IMR-90 (cell line): Measurements from ENCODE around the gene PDE5A. TPM values are rescaled to one million over a fixed set of nuclear protein-coding genes. Genes with fewer than 3 reads are reported as not detected.

ENCODE experiments used
- ATAC-seq: fragments of 200-7000 bp; cut with Tn5 transposase; 2 replicates; pipeline ENCODE4 v1.9.1; 2020; ENCODE audit warnings: low read depth, mild to moderate bottlenecking, moderate library complexity
- BruUV-seq: library from RNA; stranded (reverse); fragments of 400-500 nt; replicated peaks from 2 replicates; lab custom pipeline; 2021; lab: Mats Ljungman, UMichigan
- CTCF ChIA-PET: fragments of 300-600 bp; formaldehyde crosslinking; extraction: SDS; loops from one replicate; lab custom pipeline; 2021; ENCODE audit warnings: antibody characterized with exemption; lab: Yijun Ruan, JAX
- POLR2A ChIA-PET: fragments of 300-600 bp; sonication (Branson Sonifier 250); formaldehyde crosslinking; loops from one replicate; lab custom pipeline; 2022; ENCODE audit warnings: antibody characterized with exemption; ENCODE audit not compliant: unreplicated experiment; lab: Charles Lee
- DNase-seq: peaks from one replicate; pipeline ENCODE4 v3.0.0; 2013
- H2AFZ ChIP-seq: replicated peaks from 2 replicates; pipeline ENCODE3; 2013; ENCODE audit warnings: low read length, mild to moderate bottlenecking; ENCODE audit not compliant: poor library complexity
- H2AK5ac ChIP-seq: 2 replicates; pipeline ENCODE4 v1.6.1; 2013; ENCODE audit warnings: low read depth, low read length, inconsistent platforms
- H2AK9ac ChIP-seq: replicated peaks from 2 replicates; pipeline ENCODE3; 2013; ENCODE audit warnings: mild to moderate bottlenecking, low read depth, low read length, moderate library complexity; ENCODE audit not compliant: poor library complexity
- H2BK120ac ChIP-seq: 2 replicates; pipeline ENCODE4 v1.6.1; 2013; ENCODE audit warnings: low read depth, low read length, inconsistent platforms
- H2BK15ac ChIP-seq: 3 replicates; pipeline ENCODE4 v1.6.1; 2013; ENCODE audit warnings: low read depth, low read length, inconsistent platforms
- H2BK20ac ChIP-seq: 2 replicates; pipeline ENCODE4 v1.6.1; 2013; ENCODE audit warnings: low read depth, mild to moderate bottlenecking, inconsistent platforms, low read length, moderate library complexity
- H2BK5ac ChIP-seq: 2 replicates; pipeline ENCODE4 v1.6.1; 2013; ENCODE audit warnings: mild to moderate bottlenecking, low read depth, low read length, inconsistent platforms; ENCODE audit not compliant: poor library complexity, severe bottlenecking
- H3K14ac ChIP-seq: replicated peaks from 2 replicates; pipeline ENCODE4 v1.6.1; 2013; ENCODE audit warnings: low read depth, low read length, inconsistent platforms
- H3K18ac ChIP-seq: 2 replicates; pipeline ENCODE4 v1.6.1; 2013; ENCODE audit warnings: low read depth, low read length, control low read depth
- H3K23ac ChIP-seq: 2 replicates; pipeline ENCODE4 v1.6.1; 2013; ENCODE audit warnings: low read depth, low read length, inconsistent platforms
- H3K27ac ChIP-seq: 2 replicates; pipeline ENCODE4 v1.5.1; 2013; ENCODE audit warnings: mild to moderate bottlenecking, control low read depth, low read length; ENCODE audit not compliant: insufficient read depth
- H3K27me3 ChIP-seq: 2 replicates; pipeline ENCODE4 v1.6.1; 2013; ENCODE audit warnings: low read length; ENCODE audit not compliant: control insufficient read depth, insufficient read depth
- H3K36me3 ChIP-seq: 2 replicates; pipeline ENCODE4 v1.6.1; 2013; ENCODE audit warnings: low read length, mixed read lengths; ENCODE audit not compliant: control insufficient read depth, insufficient read depth
- H3K4ac ChIP-seq: 2 replicates; pipeline ENCODE4 v1.6.1; 2013; ENCODE audit warnings: low read depth, low read length, inconsistent platforms
- H3K4me1 ChIP-seq: 2 replicates; pipeline ENCODE4 v1.6.1; 2013; ENCODE audit warnings: low read length, mixed read lengths; ENCODE audit not compliant: control insufficient read depth, insufficient read depth
- H3K4me2 ChIP-seq: 2 replicates; pipeline ENCODE4 v1.6.1; 2013; ENCODE audit warnings: low read depth, mild to moderate bottlenecking, control low read depth, low read length, moderate library complexity
- H3K4me3 ChIP-seq: 2 replicates; pipeline ENCODE4 v1.5.1; 2013; ENCODE audit warnings: low read depth, mild to moderate bottlenecking, control low read depth, low read length, moderate library complexity; ENCODE audit not compliant: insufficient read depth
- H3K56ac ChIP-seq: 2 replicates; pipeline ENCODE4 v1.6.1; 2013; ENCODE audit warnings: low read length, inconsistent platforms; ENCODE audit not compliant: insufficient read depth; ENCODE audit errors: extremely low read depth
- H3K79me1 ChIP-seq, 2 experiments: 2 replicates each; pipeline ENCODE4 v1.6.1; 2013; ENCODE audit warnings: low read length in 2 of 2, inconsistent platforms in 1 of 2, low read depth in 1 of 2
- H3K9ac ChIP-seq: 2 replicates; pipeline ENCODE4 v1.6.1; 2013; ENCODE audit warnings: low read depth, low read length, control low read depth
- H3K9me1 ChIP-seq: 2 replicates; pipeline ENCODE4 v1.6.1; 2013; ENCODE audit warnings: low read length, inconsistent platforms; ENCODE audit not compliant: insufficient read depth
- H3K9me3 ChIP-seq: 2 replicates; pipeline ENCODE4 v1.6.1; 2013; ENCODE audit warnings: low read length; ENCODE audit not compliant: control insufficient read depth, insufficient read depth
- H4K20me1 ChIP-seq: 2 replicates; pipeline ENCODE4 v1.6.1; 2013; ENCODE audit warnings: low read length, inconsistent platforms; ENCODE audit not compliant: insufficient read depth
- H4K5ac ChIP-seq: 2 replicates; pipeline ENCODE4 v1.6.1; 2013; ENCODE audit warnings: mild to moderate bottlenecking, low read depth, low read length, control low read depth
- H4K8ac ChIP-seq, 2 experiments: 2 replicates each; pipeline ENCODE4 v1.6.1; 2013; ENCODE audit warnings: low read depth in 2 of 2, low read length in 2 of 2, control low read depth in 1 of 2, inconsistent platforms in 1 of 2
- H4K91ac ChIP-seq: 2 replicates; pipeline ENCODE4 v1.6.1; 2013; ENCODE audit warnings: low read depth, low read length, inconsistent platforms; ENCODE audit not compliant: insufficient read depth
- BHLHE40 ChIP-seq: fragments of 150-350 bp; IDR thresholded peaks from 2 replicates; pipeline ENCODE4 v1.6.1; 2016; ENCODE audit warnings: mild to moderate bottlenecking, low read depth, low read length
- CEBPB ChIP-seq: IDR thresholded peaks from 2 replicates; pipeline ENCODE4 v1.6.1; 2012; ENCODE audit warnings: low read depth, low read length, improper control_type of control experiment
- CHD1 ChIP-seq: IDR thresholded peaks from 2 replicates; pipeline ENCODE4 v1.6.1; 2012; ENCODE audit warnings: low read depth, low read length, improper control_type of control experiment
- ELK1 ChIP-seq: fragments of 150-350 bp; IDR thresholded peaks from 2 replicates; pipeline ENCODE4 v1.6.1; 2016; ENCODE audit warnings: low read depth, mild to moderate bottlenecking, low read length, moderate library complexity, borderline replicate concordance
- FOS ChIP-seq: fragments of 150-350 bp; IDR thresholded peaks from 2 replicates; pipeline ENCODE4 v1.6.1; 2016; ENCODE audit warnings: low read depth, low read length
- MAFK ChIP-seq: IDR thresholded peaks from 2 replicates; pipeline ENCODE4 v1.6.1; 2012; ENCODE audit warnings: low read depth, low read length, improper control_type of control experiment
- MXI1 ChIP-seq: IDR thresholded peaks from 2 replicates; pipeline ENCODE4 v1.6.1; 2012; ENCODE audit warnings: low read depth, mild to moderate bottlenecking, low read length, moderate library complexity, borderline replicate concordance
- NFE2L2 ChIP-seq: fragments of 150-350 bp; IDR thresholded peaks from 2 replicates; pipeline ENCODE4 v1.6.1; 2016; ENCODE audit warnings: low read depth, mild to moderate bottlenecking, low read length
- RAD21 ChIP-seq: IDR thresholded peaks from 2 replicates; pipeline ENCODE4 v1.6.1; 2012; ENCODE audit warnings: low read length, improper control_type of control experiment
- RCOR1 ChIP-seq: IDR thresholded peaks from 2 replicates; pipeline ENCODE4 v1.6.1; 2012; ENCODE audit warnings: mild to moderate bottlenecking, low read length, improper control_type of control experiment; ENCODE audit not compliant: insufficient replicate concordance
- RFX5 ChIP-seq: IDR thresholded peaks from 2 replicates; pipeline ENCODE4 v1.8.0; 2012; ENCODE audit warnings: low read depth, mild to moderate bottlenecking, low read length, moderate library complexity
- SMC3 ChIP-seq: fragments of 150-350 bp; IDR thresholded peaks from 2 replicates; pipeline ENCODE4 v1.6.1; 2016; ENCODE audit warnings: low read depth, mild to moderate bottlenecking, antibody characterized with exemption, low read length, moderate library complexity
- USF2 ChIP-seq: fragments of 150-350 bp; IDR thresholded peaks from 2 replicates; pipeline ENCODE4 v1.6.1; 2017; ENCODE audit warnings: mild to moderate bottlenecking, antibody characterized with exemption, low read length, low read depth
- WGBS, 2 experiments: methylation state at CpG; one replicate each; pipeline versions ENCODE4 v1.1.5 to v1.1.7; 2013; ENCODE audit warnings: missing lambda C conversion rate in 2 of 2; ENCODE audit not compliant: insufficient read length in 1 of 2; ENCODE audit errors: extremely low coverage in 2 of 2; 5-methylcytosine and 5-hydroxymethylcytosine counted together
- dilution Hi-C: fragments of 300-500 bp; cut with HindIII; formaldehyde crosslinking; loops from one replicate; pipeline ENCODE4 v1.14.3; 2018; ENCODE audit warnings: low sequenced_read_pairs; ENCODE audit not compliant: unreplicated experiment
- in situ Hi-C: fragments of 300-500 bp; cut with MboI; formaldehyde crosslinking; loops from 3 replicates; pipeline ENCODE4 v1.14.3; 2019; ENCODE audit warnings: low sequenced_read_pairs, inconsistent platforms, mixed read lengths
- intact Hi-C: fragments of 100-400 bp; cut with micrococcal nuclease; formaldehyde crosslinking; loops from 2 replicates; pipeline ENCODE4 v1.10.0; 2022
- polyA plus RNA-seq, 3 experiments: library from polyadenylated mRNA; depleted of rRNA; stranded (reverse); fragments of >200 nt; gene quantifications; 2 replicates each; pipeline ENCODE4 v1.2.3, GENCODE V29; 2012; ENCODE audit warnings: low replicate concordance in 1 of 3
- total RNA-seq: library from RNA; depleted of rRNA; stranded (reverse); fragments of >200 nt; gene quantifications from 2 replicates; pipeline ENCODE4 v1.2.3, GENCODE V29; 2012
- TF ChIP-seq, protein P1 (sequence below): conservative IDR thresholded peaks from 2 replicates; pipeline ENCODE4 v1.5.1; 2012; ENCODE audit warnings: mild to moderate bottlenecking, low read depth, low read length, improper control_type of control experiment

PDE5A gene
- total and polyA plus RNA-seq, 2 of the 4 experiments (the other 2 are of a cell fraction), result 101 to 770 TPM

DNA sequence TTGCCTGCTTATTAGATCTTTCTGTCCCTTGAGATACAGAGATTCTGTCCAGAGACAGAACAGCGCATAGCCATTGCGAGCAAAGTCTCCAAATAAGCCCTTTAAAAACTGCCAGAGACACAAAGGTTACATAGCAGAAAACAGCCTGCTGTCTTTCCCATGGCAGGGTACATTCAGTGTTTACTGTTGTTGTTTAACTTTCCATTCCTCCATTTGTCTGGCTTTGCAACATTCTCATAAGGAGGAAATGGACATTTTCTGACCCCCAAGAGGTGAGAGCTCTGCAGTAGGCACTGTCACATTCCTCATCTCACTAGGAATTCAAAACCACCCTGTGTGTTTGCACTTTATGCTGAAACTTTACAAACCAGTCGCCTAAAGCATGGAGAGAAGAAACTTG, 48.3 kb downstream of the PDE5A start:
- Histone ChIP-seq H3K27ac (no peak overlapping the region), H4K20me1 (peaks cover 56% of the 10 kb centered on the region; the same call in 1 of the 2 replicates), H4K91ac (no peak overlapping the region), H3K23ac (0 out of 2 replicates have a peak overlapping the region, but pooled peaks have one; percentile 24), H3K4me2 (peak overlapping the region; percentile 30), H2BK5ac (no peak overlapping the region), H3K9me3 (no peaks in the 10 kb centered on the region), H2BK15ac (no peak overlapping the region), H4K8ac (no peak overlapping the region), H3K4me1 (peaks cover 8% of the 10 kb centered on the region), H3K56ac (no peak overlapping the region), H4K5ac (no peak overlapping the region), H3K79me1 (peaks cover 22 to 49% of the 10 kb centered on the region in 2 experiments), H2AFZ (no peak overlapping the region), H3K4ac (no peak overlapping the region), H3K14ac (no peak overlapping the region), H3K27me3 (no peaks in the 10 kb centered on the region), H2BK20ac (no peak overlapping the region), H2AK9ac (no peak overlapping the region), H3K9me1 (peaks cover 2% of the 10 kb centered on the region; the same call in 1 of the 2 replicates), H2AK5ac (no peak overlapping the region), H3K4me3 (no peak overlapping the region), H3K9ac (no peak overlapping the region), H2BK120ac (no peak overlapping the region), H3K18ac (no peak overlapping the region), H3K36me3 (peaks cover 44% of the 10 kb centered on the region)
- WGBS, 2 experiments, result no CpG with 5 or more reads among the region's 3 CpGs
- CTCF ChIA-PET, result interaction anchor here (0.7 kb wide), 1 partner anchor 9 kb away, joined by 3 read pairs; no protein-coding TSS in a partner anchor
- dilution Hi-C loops, result no loop called here
- in situ Hi-C loops, result no loop called here
- DNase-seq (no peak), ATAC-seq (peak; percentile 11)
- no peak for TF ChIP-seq USF2
- no peak for TF ChIP-seq RFX5
- no peak for TF ChIP-seq SMC3
- no peak for TF ChIP-seq NFE2L2
- TF ChIP-seq RAD21, result no peak
- no peak for TF ChIP-seq CEBPB
- TF ChIP-seq RCOR1, result no peak
- TF ChIP-seq BHLHE40, result no peak
- no peak for TF ChIP-seq FOS
- no peak for TF ChIP-seq CHD1
- no peak for TF ChIP-seq MXI1
- no peak for TF ChIP-seq ELK1
- TF ChIP-seq, protein P1, sequence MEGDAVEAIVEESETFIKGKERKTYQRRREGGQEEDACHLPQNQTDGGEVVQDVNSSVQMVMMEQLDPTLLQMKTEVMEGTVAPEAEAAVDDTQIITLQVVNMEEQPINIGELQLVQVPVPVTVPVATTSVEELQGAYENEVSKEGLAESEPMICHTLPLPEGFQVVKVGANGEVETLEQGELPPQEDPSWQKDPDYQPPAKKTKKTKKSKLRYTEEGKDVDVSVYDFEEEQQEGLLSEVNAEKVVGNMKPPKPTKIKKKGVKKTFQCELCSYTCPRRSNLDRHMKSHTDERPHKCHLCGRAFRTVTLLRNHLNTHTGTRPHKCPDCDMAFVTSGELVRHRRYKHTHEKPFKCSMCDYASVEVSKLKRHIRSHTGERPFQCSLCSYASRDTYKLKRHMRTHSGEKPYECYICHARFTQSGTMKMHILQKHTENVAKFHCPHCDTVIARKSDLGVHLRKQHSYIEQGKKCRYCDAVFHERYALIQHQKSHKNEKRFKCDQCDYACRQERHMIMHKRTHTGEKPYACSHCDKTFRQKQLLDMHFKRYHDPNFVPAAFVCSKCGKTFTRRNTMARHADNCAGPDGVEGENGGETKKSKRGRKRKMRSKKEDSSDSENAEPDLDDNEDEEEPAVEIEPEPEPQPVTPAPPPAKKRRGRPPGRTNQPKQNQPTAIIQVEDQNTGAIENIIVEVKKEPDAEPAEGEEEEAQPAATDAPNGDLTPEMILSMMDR, result no peak
- no peak for TF ChIP-seq MAFK
- BruUV-seq, result no TSS peak
- intact Hi-C loops, result no loop called here
- POLR2A ChIA-PET, result no interaction called here
